HG03196 (cell line): Measurements from ENCODE around the gene MRTFA.
"Not testable (repeated sequence)": the region's sequence is repeated elsewhere in the genome, so short reads cannot be mapped to it uniquely, and the experiment has no call there.

ENCODE experiments used
- ATAC-seq: cut with Tn5 transposase; IDR thresholded peaks from one replicate; pipeline ENCODE4 v1.9.1; 2021; ENCODE audit not compliant: unreplicated experiment

Gene MRTFA

DNA sequence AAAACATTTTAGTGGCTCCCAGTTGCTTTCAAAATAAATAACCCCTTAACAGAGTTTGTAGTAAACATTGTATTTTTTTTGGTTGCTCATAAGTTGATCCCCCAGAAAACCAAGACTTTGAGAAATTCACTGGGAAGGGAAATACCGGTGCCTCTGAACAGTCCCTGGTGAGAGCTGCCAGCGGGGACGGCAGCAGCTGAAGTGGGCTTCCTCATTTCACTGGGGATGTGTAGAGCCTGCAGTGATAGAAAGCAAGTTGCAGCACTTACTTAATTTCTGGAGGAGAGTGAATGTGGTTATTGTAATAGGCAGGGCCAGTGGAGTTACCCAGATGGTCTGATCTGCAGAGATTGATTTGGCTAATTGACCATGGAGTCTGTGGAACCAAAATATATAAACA, 24.2 kb upstream of the MRTFA start:
- no peak for ATAC-seq

DNA sequence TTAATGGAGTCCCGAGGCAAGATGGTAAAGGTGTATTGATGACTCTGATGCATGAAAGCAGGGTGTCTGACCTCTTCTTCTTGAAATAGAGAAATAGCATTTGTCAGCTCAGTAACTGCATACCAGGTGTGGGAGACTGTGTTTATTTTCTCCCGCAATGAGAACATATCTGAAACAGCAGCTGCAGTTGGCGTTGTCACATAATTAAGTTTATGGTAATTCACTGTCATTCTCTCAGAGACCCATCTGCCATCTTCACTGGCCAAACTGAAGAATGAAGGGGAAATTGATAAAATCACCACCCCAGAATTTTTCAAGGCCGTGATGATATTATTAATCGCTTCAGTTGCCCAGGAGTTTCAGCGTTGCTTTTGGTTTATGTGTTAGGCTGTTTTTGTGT, 22.6 kb upstream of the MRTFA start:
- ATAC-seq, result no peak

DNA sequence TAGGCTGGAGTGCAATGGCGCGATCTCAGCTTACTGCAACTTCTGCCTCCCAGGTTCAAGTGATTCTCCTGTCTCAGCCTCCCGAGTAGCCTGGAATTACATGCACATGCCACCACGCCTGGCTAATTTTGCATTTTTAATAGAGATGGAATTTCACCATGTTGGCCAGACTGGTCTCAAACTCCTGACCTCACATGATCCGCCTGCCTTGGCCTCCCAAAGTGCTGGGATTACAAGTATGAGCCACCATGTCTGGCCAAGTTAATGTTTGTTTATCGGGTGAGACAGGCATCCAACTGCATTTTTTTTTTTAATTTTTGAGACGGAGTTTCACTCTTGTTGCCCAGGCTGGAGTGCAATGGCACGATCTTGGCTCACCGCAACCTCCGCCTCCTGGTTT, 20.1 kb upstream of the MRTFA start:
- ATAC-seq, result not testable (repeated sequence)

DNA sequence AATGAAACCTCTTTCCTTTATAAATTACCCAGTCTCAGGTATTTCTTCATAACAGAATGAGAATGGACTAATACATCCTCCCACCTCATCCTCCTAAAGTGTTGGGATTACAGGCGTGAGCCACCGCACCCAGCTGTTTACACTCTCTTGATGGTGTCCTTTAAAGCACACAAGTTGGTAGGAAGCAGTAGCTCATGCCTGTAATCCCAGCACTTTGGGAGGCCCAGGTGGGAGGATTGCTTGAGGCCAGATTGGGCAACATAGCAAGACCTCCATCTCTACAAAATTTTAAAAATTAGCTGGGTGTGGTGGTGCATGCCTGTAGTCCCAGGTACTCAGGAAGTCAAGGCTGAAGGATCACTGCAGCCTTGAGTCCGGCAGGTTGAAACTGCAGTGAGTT, 19.4 kb upstream of the MRTFA start:
- not testable (repeated sequence) for ATAC-seq

DNA sequence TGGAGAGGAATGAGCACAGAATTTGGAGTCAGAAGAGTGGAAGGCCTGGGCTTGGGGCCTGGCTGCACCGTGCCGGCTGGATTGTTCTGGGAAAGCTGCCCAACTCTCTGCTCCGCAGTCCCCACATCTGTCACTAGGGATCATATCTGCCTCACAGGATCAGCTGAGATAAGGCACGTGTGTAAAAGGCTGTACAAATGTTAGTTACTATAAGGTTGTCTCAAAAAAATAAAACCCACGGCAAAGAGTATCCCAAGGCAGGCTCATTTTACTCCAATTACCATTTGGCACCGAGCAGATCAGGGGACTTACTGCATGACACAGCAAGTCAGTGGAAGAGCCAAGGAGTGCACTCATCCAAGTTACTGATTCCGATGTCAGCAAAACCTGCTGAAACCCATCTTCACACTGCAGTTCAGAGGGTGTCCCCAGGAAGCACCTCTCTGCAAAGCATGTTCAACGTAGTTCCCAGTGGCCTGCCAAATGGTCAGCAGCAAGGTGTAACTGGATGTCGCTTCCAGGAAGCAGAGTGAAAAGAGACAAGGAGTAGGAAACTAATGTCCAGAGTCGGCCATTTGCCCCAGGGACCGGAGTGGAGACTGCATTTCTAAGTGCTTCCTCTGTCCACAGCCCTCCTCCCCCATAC, 18.1 kb upstream of the MRTFA start:
- ATAC-seq, result no peak

DNA sequence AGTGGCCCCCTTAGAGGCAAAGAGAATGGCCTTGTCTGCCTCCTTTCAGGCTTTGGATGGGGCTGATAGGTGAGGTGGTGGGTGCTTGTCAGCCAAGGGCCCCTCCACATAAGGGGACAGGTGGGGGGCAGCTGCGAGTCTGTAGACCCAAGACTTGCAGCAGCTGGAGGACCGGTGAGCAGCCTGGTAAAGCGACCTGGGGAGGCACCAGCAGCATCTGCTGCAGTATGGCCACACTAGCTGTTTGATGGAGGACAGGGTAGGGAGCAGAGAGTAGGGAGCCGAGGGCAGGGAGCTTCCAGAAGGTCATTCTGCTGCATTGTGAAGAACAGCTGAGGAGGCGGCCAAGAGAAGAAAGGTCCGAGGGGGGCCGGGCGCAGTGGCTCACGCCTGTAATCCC, 16.8 kb upstream of the MRTFA start:
- ATAC-seq, result no peak

DNA sequence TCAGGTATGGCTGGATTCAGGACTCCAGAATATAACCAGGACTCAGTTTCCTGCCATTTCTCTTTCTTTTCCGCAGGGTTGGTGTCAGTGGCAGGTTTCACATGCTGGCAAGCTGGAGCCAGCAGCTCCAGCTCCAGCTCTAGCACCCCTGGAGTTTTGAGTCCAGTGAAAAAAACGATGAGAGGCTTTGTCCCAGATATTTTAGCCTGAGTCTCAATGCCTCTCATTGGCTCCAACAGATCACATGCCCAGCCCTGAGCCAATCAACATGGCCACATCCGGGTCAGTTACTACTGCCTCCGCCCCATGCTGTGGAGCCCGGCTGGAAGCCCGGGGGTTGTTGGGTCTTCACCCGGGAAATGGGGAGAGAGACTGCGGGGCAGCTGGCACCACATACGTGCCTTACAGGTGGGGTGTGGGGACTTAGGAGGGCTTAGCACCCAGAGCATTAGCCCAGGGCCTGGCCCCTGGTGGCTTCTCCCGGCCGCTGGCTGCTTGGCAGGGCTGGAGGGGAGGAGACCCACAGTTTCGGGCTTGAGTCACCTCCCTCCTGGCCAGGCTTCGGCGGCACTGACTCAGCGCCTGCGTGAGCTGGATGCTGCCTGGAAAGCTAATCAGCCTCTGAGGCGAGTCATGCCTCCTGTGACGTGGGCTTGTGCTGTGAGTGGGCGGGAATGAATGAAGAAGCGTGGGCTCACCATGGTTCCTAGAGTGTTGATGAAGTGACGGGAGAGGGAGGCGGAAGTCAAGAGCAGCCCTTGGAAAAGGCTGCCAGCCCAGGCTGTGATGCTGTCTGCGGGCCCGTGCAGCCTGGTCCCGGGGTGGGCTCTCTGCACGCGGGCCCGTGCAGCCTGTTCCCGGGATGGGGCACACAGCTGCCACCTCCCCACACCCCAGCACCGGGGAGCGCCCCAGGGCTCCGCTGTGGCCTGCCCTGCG, 15.3 kb upstream of the MRTFA start:
- no peak for ATAC-seq

DNA sequence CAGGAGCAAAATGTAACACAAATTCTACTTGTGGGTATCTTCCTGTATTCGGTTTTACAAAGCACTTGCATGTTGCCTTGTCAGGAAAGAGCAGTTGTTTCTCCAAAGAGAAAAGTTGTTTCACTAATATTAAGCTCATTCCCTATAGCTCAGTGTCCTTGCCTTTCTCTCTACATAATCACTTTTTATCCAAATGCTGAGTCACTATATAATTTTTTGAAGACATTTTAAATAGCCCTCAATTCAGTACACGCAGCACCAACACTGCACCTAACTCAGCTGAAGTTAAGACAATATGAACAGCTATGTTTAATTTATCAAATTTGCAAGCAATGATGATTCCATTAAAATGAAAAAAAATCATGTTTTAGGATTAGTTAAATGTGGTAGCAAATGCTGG, 14.5 kb upstream of the MRTFA start:
- ATAC-seq, result no peak

DNA sequence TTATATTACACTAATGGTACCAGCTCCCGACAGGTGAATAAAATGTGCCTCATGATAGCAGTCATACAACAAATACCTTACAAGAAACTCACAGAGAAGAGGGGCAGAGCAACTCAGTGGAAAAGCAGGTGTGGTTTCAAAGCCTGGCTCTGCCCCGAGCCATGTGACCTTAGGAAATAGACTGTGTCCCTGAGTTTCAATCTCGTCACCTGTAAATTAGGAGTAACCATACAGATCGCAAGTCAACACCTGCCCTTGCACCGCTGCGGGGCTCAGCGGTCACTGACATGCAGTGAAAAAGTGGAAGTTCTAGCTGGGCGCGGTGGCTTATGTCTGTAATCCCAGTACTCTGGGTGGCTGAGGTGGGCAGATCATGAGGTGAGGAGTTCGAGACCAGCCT, 11.9 kb upstream of the MRTFA start:
- ATAC-seq, result no peak

DNA sequence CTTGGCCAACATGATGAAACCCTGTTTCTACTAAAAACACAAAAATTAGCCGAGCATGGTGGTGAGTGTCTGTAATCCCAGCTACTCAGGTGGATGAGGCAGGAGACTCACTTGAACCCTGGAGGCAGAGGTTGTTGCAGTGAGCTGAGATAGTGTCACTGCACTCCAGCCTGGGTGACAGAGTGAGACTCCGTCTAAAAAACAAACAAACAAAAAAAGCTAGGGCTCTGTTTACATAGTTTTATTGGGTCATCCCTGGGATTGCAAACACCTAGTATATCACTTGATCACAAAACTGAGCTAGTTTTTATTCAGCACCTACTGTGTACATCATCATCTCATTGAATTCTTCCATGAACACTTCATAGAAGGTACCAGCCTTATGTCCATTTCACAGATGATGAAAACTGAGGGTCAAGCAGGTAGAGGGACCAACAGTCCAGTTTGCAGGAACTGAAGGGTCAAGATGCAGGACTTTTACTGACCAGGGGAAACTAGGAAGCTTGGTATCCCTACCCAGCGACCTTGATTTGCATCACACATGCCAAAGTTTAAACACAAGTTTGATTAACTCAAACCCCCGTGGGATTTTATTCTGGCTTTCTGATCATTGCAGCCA, 9.2 kb upstream of the MRTFA start:
- ATAC-seq, result no peak

DNA sequence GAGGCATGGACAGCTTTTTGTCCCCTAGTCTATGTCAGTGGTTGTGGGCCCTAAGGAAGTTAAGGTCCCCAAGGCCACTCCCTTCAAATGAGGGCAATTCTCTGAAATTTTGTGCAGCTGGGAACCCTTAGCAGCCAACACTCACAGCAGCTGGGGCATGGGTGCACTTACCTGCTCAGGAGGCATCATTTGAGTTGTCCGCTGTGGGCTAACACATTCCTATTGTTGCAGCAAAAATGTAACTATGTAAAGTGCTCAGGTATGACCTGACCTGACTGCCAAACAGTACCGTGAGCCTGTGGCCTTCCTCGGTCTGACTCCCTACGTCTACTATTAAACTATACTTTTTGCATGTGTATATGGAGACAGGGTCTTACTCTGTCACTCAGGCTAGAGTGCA, 5.8 kb upstream of the MRTFA start:
- ATAC-seq, result no peak

DNA sequence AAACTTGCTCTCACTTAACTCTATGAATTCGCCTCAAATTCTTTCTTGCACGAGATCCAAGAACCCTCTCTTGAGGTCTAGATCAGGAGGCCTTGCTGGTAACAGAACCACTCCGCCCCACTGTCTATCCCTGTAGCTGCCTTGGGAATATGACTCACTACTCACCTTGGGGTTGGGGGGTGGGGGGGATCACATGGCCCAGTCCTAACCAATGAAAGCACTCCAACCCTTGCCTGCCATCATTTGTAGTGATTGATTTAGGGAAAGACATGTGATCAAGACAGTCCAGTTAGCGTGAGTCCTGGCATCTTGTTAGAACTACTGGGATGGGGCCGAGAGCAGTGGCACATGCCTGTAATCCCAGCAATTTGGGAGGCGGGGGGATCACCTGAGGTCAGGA, 4.8 kb upstream of the MRTFA start:
- ATAC-seq, result no peak

DNA sequence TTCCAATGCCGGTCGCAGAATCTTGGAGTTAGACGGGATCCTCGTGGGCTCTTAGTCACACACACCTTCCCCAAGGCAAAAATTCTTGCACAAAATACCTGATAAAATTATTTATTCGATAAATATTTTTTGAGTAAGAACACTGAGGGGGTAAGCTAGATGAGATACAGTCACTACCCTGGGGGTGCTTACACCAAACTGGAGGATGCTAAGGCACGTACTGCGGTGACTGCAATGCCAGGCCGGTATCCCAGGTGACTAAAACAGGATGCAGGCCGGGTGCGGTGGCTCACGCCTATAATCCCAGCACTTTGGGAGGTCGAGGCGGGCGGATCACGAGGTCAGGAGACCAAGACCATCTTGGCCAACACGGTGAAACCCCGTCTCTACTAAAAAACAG, 1.7 kb upstream of the MRTFA start:
- no peak for ATAC-seq

DNA sequence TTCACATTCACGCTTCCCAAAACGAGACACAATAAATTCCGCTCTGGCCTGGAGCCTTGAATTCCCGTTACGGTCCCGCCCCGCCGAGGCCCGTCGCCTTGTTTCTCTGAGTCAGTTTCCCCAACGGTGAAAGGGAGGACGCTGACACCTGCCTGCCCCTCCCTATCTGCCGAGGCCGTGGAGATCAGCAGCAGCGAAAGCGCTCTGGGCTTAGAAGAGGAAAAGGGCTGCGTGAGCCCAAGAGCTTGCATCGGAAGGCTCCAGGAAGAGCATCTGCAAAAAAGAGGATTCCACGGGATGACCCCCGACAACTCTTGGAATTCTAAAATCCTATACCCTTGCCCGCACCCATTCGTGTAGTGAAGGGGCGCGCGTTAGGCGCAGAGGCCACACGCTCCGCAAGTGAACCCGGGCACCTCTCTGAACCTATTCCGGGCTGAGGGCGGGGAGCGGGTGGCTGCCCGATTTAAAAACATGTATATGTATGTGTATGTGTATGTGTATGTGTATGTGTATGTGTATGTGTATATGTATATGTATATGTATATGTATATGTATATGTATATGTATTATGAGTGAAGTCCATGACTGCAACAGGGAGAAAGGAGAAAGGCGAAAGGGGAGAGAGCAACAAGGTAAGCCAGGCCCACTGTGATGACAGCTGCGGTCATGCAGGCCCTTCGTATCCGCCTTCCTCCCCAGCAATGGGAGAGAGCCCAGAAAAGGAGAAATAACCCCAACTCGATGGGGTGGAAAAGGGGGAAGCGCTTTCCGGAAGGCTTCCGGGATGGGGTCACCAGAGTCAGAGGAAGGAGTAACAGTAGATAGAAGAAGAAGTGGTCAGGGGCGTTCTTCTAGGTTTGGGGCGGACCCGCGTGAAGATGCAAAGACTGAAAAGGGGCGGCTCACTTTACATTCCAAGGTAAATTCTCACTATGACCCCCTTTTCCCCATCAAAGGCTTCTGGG, 948 bp upstream of the MRTFA start:
- peak; percentile 11 for ATAC-seq

DNA sequence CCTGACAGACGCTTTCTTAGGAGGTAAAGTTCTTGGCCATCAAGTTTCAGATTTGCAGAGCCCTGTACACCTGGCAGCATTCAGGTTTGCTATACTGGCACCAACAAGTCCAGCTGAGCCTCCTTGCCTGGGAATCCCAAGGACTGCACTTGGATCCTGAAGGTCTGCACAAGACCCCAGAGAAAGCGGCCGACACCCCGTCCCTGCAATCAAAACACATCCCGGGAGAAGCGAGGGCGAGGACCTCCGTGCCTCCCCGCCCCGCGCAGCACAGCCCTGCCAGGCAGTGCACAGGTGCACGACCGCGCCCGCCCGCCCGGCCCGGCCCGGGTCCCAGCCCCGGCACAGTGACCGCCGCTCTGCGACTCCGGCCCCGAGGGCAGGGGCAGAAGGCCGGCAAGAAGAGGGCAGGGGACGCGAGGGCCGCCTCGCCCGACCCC, 559 bp downstream of the MRTFA start:
- peak; percentile 18 for ATAC-seq

DNA sequence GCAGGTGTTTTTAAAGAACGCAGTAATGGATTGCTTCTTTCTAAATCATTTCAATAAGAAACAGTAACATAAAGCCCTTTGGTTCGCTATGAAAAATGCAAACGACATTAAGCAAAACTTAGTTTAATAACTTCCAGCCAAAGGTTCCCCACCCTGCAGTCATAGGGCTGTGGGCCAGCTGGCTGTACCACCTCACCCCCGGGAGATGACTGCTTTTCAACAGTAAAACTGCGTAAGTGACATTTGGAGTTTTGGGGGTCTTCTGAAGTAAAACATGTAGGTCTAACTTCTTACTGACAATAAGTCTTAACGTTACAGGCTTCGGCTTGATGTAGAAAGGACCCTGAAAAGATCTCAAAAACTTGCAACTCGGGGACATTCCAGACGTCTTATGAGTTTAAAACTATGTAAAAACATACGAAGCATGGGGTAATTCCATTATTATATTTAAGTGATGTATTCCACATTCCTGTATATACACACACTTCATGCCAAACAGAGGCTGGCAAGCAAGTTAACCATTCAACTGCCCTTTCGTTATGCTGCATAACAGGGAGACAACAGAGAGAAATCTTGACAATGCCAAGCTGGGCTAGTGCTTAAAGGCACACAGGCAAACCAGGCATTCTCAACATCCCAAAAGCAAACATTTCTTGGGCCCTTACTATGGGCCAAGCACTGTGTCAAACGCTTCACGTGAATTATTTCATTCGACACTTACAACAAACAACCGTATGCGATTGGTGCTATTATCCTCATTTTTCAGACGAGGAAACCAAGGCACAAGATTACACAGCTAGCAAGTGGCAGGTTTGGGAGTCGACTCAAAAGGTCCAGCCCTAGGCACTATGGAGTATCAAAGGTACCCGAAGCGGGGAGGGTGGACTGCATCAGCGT, 1.2 kb downstream of the MRTFA start:
- ATAC-seq, result no peak

DNA sequence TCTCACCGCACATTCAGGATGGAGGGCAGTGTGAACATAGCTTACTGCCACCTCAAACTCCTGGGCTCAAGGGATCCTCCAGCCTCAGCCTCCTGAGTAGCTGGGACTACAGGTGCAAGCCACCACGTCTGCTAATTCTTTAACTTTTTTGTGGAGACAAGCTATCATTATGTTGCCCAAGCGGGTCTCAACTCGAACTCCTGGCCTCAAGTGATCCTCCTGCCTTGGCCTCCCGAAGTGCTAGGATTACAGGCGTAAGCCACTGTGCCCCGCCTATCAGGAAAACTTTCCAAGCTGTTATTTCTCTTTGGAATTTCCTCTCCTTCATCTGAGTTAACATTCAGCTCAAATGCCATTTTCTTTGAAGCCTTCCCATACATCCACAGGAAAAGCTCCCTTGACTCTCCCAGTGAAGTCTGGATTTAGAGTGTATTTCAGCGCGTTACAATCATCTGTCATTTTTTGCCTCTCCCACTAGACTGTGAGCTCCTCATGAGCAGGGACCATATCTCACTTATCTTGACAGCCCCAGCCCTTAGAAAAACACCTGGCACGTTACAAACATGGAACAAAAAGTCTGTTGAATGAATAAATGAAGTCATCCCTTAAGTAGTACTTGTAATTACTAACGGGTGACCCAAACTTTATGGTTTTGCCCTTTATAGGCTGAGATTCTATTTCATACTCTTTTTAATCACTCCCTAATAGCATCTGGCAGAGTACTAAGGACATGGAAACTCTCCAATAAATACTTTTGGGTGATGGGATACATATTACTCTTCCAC, 2.2 kb downstream of the MRTFA start:
- ATAC-seq, result no peak

DNA sequence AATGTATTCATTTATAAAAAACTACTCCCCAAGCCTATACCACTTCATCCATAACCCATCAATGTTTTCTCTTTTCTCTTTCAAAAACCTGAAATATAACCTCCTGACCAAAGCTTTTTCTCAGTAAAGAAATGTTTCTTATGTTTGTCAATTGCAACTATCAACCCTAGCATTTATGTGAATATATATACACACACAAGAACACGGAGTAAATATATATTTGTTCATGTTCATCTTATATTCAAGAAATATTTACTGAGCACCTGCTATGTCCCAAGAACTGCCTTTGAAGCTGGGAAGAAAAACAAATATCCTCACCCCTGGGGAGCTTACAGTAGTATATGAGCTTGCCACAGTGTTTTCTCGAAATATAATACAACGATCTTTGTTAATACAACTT, 3.5 kb downstream of the MRTFA start:
- no peak for ATAC-seq

DNA sequence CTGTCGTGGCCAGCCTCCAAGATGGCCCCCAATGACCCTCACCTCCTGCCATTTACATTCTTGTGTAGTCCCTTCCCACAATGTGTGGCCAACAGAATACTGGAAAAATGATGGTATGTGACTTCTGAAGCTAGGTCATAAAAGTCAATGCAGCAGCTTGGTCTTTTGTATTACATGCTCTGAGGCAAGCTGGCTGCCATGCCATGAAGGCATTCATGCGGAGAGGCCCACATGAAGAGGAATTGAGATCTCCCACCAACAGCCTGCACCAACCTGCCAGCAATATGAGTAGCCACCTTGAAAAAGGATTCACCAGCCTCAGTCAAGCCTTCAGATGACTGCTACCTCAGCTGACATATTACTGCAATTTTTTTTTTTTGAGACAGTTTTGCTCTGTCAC, 4.6 kb downstream of the MRTFA start:
- no peak for ATAC-seq
